Ovary (tissue), 3 donors: ENCODE measurements around the gene NRAP.

Experiments used
- EP300 ChIP-seq: sonication (generic); formaldehyde crosslinking; IDR thresholded peaks from one replicate; pipeline ENCODE4 v1.6.1; 2017; ENCODE audit warnings: antibody characterized with exemption
- POLR2A ChIP-seq: fragments of 450-650 bp; IDR thresholded peaks from one replicate; pipeline ENCODE4 v1.6.1; 2017; ENCODE audit warnings: antibody characterized with exemption, mild to moderate bottlenecking, moderate library complexity
- TF ChIP-seq, protein P1 (sequence below), 3 donors: fragments of 450-650 bp in 2 of 3; fragments of 200-600 bp in 1 of 3; IDR thresholded peaks; one replicate each; pipeline versions ENCODE4 v1.5.1 to v1.8.0; 2016 to 2022; ENCODE audit warnings: antibody characterized with exemption in 3 of 3, mild to moderate bottlenecking in 1 of 3
- donor health status: DM: no; HTN: no; CAD: no.

- TF ChIP-seq, protein P1, sequence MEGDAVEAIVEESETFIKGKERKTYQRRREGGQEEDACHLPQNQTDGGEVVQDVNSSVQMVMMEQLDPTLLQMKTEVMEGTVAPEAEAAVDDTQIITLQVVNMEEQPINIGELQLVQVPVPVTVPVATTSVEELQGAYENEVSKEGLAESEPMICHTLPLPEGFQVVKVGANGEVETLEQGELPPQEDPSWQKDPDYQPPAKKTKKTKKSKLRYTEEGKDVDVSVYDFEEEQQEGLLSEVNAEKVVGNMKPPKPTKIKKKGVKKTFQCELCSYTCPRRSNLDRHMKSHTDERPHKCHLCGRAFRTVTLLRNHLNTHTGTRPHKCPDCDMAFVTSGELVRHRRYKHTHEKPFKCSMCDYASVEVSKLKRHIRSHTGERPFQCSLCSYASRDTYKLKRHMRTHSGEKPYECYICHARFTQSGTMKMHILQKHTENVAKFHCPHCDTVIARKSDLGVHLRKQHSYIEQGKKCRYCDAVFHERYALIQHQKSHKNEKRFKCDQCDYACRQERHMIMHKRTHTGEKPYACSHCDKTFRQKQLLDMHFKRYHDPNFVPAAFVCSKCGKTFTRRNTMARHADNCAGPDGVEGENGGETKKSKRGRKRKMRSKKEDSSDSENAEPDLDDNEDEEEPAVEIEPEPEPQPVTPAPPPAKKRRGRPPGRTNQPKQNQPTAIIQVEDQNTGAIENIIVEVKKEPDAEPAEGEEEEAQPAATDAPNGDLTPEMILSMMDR (IDR thresholded peaks at IDR 0.05), result no peak
- TF ChIP-seq POLR2A, result no peak
- TF ChIP-seq EP300, result no peak
Observed at GRCh38 chr10:113557903-113558321, 105.9 kb downstream of the NRAP start.
